Measurements from ENCODE around the gene NUDT5.

- no peak for TF ChIP-seq CTCF (IDR thresholded peaks at IDR 0.05)
- no peak for TF ChIP-seq POLR2AphosphoS5 (IDR thresholded peaks at IDR 0.05)
Observed at GRCh38 chr10:12156367-12157123, 39.1 kb downstream of the NUDT5 start.
